GM10266 (cell line): ENCODE data around the gene PRKD2.

Experiments used
- DNase-seq: peaks from one replicate; pipeline ENCODE4 v3.0.0; 2012; ENCODE audit errors: extremely low spot score
- CTCF ChIP-seq: IDR thresholded peaks from 2 replicates; pipeline ENCODE4 v1.5.1; 2012; ENCODE audit warnings: mild to moderate bottlenecking, low read depth; ENCODE audit not compliant: control insufficient read depth, insufficient read depth; ENCODE audit errors: missing control alignments

Gene PRKD2

GRCh38 chr19:46728208-46728607 lies 11.3 kb upstream of the PRKD2 start:
- no peak for DNase-seq
- TF ChIP-seq CTCF: no peak

- no peak for DNase-seq
- no peak for TF ChIP-seq CTCF
These were observed 10.8 kb upstream of the PRKD2 start for GRCh38 chr19:46727757-46728156.

GRCh38 chr19:46726971-46727501 lies 10.1 kb upstream of the PRKD2 start:
- TF ChIP-seq CTCF: no peak

GRCh38 chr19:46726551-46726950 lies 9.6 kb upstream of the PRKD2 start:
- no peak for DNase-seq

More at GRCh38 chr19:46726971-46727501, 10.1 kb upstream of the PRKD2 start:
- no peak for DNase-seq

GRCh38 chr19:46725859-46726393 lies 9.0 kb upstream of the PRKD2 start:
- TF ChIP-seq CTCF: no peak
- no peak for DNase-seq

More at GRCh38 chr19:46726551-46726950, 9.6 kb upstream of the PRKD2 start:
- TF ChIP-seq CTCF: no peak

GRCh38 chr19:46725036-46725820 lies 8.3 kb upstream of the PRKD2 start:
- no peak for TF ChIP-seq CTCF
- no peak for DNase-seq

- TF ChIP-seq CTCF: no peak
- DNase-seq: no peak
These were observed 7.6 kb upstream of the PRKD2 start for GRCh38 chr19:46724468-46724867.
